ENCODE results near the gene SMAD7. TPM values are rescaled to one million over a fixed set of nuclear protein-coding genes. Genes with fewer than 3 reads are reported as not detected.

The SMAD7 gene
- total RNA-seq, 1 experiment from 2014 or later, result 2.1 TPM

DNA sequence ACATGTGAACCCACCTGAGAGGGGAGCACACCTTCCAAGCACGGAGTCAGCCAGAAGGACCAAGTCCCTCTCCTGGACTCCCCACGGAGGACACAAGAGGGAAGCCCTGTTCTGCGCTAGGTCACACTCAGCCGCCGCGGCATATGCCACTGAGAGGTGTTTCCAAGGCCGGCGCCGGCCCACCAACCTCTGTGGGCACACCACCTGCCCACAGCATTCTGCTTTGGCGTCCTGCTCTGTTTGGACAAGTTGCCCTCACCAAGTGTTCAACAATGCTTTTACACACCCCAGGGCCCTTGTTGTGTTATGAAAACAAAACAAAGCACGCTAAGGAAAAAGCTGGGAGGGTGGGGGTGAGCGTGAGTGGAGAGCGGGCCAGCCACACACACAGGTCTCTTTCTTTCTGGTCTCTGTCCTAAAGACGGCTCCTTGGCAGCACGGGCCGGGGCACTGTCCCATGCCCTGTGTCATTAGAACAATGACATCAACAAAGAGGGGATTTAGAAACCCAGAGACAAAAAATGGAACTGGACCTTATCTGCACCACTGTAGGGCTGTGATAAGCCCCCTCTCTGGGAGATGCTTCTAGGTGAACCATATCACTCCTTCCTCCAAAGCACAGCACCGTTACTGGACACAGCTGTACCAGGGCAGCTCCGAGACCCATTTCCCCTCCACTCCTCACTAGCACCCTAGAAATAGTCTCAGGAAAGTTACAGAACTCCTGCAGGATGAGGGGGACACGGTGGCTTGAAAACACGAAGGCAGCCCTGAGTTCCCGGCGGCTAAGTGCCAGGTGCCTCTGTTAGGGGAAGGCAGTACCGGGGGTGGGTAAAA, 17.0 kb downstream of the SMAD7 start:
- no peak for DNase-seq (ENCODE audit: extremely low read depth, low read depth)

DNA sequence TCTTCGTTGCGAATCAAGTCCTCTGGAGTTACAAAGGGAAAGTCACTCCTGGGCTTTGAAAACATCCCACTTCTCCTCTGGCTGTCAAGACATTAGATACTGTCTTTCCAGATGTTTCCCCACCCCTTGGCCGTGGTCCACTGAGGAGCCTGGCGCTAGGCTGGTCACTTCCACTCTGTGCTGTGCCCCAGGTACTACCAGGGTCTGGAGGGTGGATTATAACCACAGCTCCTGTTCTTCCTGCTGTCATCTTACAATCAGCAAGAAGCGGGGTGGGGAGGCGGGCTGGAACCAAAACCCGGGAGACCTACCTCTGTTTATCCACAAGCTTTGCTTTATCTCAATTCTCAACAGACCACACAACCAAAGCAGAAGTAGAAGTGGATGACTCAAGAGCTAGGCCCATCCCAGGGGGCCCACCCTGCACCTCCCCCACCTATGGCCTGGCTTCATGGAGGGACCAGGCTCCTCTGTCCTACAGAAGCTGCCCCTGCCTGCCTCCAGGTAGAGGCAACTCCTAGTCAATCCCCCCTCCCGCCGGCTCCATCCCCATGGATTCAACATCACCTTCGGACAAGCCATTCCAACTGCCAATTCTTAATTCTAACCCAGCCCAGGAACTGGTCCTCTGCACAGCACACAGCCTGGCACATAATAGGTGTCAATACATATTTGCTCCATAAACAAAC, 17.8 kb downstream of the SMAD7 start:
- no peak for DNase-seq (ENCODE audit: extremely low read depth, low read depth)

DNA sequence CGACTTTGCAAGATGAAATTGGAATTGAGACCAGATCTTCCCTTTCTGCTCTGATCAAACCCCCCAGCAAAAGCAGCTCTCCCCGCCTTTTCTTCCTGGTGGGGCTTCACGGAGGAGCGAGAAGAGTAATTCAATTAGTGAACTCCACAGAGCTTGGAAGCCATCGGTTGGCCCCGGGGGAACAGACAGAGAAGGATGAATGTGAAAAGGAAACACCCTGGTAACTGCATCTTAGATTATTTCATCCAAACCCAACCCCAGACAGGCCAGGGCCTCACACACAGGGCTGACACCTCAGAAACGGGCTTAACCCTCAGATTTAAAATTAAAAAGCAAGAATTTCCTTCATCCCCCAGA, 18.3 kb downstream of the SMAD7 start:
- no peak for DNase-seq (ENCODE audit: extremely low read depth, low read depth)

DNA sequence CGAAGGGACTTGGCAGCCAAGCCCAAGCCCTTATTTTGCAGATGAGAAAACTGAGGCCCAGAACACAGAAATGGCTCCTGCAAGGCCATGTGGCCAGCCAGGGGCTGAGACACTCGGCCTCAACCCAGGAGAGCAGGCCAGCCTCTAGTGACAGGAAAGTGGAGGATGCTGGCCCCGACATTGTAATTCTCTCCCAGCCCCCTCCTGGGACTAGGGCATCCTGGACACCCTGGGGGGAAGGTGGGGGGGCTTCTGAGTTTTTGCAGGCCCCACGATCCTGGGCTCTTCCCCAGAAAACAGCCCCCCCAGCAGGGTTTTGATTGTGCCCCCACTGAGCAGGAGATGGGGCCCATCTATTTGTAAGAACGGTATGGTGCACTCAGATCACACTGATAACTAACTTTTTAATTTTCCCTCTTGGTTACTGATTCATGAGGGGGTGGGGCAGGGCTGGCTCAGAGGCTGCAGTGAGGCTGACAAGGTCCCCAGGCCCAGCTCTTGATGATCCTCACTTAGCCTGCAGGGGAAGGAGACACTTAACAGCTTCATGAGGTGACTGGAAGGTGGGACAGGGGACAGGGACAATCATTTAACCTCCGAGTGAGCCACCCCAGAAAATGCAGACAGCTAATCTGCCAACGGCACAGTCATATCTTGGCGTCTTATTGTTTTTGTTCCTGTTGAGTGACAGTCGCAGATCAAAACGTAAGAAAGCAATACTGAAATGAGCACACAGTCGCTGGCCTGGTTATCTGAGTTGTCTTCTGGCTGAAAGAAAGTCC, 18.9 kb downstream of the SMAD7 start:
- DNase-seq (ENCODE audit: extremely low read depth, low read depth), result no peak

DNA sequence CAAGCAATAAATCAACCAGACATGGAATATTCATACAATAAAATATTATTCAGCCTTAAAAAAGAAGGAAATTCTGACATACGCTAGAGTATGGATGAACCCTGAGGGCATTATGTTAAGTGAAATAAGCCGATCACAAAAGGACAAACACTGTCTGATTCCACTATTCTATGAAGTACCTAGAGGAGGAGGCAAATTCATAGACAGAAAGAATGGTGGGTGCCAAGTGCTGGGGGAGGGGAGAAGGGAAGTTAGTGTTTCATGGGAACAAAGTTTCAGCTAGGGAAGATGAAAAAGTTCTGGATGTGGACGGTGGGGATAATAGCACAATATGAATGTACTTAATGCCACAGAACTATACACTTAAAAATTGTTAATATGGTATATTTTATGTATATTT, 19.8 kb downstream of the SMAD7 start:
- no peak for DNase-seq (ENCODE audit: extremely low read depth, low read depth)

DNA sequence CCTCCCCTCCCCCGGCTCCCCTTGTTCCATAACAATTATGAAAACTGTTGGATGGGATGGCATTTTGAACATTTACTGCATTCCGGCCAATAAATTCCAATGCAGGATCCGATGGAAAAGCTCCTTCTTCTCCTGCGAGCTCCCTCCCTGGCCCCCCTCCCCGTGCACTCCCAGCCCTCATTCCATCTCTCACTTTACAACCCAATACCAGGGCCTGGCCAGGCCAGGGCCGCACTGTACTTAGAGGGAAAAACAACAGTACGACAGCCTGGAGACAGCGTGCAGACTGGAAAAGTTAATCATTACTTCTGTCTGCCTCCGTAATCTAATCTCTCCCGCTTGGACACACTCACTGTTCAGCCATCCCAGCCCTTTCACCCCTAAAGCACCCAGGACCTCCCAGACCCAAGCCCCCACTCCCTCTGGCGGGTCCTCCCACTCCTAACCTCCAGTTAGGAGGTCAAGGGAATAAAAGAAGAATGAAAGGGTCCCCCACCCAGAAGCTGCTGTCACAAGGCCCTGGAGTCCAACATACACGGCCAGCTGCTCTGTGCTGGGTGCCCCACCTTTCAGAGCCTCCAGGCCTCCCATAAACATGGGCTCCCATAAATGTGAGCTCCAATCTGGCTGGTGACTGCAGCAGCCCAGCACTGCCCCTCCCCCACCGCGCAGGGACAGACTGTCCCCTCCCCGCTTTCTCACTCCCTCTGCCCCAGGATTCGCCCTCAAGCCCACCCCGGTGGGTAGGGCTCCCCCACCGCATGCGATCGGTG, 20.6 kb downstream of the SMAD7 start:
- DNase-seq (ENCODE audit: extremely low read depth, low read depth), result no peak

DNA sequence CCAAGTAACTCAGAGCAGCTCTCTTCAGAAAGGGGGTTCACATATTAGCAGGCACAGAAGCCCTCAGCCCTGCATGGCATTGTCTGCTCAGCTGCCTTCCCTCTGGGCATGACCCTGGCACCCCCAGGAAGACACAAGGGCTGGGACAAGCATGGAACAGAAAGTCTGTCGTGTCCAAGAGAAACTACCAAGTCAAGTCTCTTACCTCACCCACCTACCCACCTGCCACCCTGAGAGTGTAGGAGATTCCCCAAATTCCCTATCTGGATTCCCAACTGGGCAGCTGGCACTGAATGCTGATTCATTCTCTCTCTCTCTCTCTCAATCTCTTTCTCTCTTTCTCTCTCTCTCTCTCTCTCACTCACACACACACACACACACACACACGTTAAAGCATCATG, 21.6 kb downstream of the SMAD7 start:
- no peak for DNase-seq (ENCODE audit: extremely low read depth, low read depth)

DNA sequence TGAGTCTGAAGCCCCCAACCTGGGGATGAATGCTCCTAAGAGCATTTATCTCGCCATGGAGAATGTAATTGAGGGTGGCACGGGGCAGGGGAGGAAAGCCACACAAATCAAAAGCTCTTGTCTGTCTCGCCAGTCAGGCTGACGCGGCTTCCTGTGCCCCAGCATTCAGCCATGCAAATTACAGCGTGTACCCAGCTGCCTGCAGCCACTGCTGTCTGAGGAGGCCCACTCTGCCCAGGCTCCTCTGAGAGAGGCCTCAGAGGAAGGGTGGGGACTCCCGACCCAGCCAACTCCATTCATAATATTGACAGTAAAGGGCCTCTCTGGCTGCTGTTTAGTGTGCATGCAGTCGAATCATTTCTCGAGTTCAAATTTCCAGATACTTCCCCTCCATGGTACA, 22.0 kb downstream of the SMAD7 start:
- DNase-seq (ENCODE audit: extremely low read depth, low read depth), result no peak

DNA sequence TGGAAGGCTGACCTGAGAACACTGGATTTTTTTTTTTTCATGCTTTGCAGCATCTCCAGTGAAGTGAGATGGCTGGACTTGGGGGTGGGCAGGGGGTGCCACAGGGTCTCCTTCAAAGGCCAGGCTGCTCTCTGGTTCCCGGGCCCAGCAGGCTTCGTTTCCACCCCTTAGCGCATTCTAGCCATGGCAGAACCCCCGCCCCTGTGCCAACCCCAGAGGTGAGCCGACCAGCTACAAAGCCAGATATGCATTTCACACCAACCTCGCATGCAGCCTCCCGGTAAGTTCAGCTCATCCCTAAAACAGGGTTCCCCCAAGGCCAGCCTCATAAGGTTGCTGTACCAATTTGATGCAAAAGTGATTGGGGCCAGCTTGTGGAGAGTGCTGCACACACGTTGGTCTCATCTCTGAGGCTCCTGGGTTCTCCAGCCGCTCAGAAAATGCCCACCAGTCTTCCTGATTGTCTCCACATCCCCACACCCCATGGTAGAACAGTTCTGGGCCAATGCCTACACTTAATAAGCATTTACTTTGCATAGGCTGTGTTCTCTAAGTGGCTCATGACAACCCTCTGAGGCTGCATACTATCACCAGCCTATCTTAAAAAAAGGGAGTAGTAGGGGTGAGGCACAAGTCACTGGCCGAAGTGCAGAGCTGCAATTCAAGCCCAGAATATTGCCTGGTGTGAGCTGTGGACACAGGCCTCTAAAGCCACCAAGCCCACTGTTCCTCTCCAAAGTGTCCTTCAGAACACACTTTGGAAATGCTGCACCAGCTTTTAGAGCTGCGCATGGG, 23.3 kb downstream of the SMAD7 start:
- no peak for DNase-seq (ENCODE audit: extremely low read depth, low read depth)

DNA sequence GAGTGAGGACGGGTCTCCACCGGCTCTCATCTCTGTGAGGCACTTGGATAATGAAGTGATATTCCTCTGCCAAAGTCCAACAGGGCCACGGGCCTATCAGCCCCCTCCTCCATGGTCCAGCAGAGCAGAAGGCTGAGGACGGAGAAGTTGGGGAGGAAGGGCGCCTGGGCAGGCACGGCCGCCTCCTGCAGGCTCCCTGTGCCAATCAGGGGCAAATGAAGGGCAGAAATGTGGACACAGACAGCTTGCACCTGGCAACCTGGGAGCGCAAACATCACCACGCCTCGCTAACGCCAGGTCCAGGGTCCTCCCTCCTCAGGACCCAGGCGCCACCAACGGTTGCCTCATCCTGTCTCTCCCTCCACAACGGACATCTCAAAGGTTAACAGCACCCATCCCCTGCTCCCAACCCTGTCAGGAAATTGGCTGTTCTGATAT, 24.3 kb downstream of the SMAD7 start:
- DNase-seq (ENCODE audit: extremely low read depth, low read depth), result no peak

DNA sequence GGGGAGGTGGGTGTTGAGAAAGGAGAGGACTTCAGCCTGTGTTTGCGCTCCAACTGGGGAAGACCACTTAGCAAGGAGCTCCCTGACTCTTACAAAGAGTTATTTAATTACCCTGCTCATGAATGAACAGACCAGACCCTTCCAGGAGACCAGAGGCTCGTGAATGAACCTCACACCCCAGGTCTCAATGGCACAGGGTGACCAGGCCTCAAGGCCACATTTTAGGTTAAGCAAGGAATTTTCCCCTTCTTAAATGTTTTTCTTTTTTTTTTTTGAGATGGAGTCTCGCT, 25.3 kb downstream of the SMAD7 start:
- DNase-seq (ENCODE audit: extremely low read depth, low read depth), result no peak

DNA sequence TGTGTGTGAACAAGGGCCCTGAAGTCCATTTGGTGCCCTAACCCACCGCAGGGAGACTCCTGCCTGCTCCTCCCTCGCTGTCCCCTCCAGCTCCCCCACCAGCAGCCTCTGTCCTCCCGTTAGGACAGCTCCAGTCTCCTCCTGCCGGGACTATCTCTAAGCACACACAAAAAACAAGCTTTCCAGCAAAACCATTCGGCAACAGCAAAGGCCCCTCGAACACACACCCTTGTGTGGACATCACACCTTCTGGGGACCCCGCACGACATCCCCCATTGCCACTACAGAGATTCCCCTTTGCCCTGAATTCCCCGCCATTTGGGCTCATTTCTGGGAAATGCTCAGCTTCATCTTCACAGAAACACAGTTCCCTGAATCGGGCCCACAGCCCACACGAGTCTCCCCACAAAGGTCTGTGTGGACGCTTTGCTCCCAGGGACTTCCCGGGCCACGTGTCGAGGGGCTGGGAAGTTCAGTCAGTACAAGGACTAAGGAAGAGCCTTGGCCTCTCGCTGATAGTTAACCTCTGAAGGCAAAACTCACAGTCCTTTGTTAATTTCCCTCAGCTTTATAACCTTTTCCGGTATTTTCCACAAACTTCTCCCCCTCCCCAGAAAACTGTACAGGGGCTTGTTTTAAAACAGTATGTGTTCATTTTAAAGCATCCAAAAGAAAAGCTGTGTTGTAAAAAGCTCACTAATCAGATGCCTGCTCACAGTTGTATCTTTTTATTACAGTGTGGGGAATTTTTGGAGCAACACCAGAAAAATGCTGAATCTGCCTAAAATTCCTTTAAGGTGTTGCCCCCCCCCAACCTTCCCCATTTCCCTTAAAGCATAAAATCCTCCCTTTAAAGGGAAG, 25.9 kb downstream of the SMAD7 start:
- DNase-seq (ENCODE audit: extremely low read depth, low read depth), result no peak

DNA sequence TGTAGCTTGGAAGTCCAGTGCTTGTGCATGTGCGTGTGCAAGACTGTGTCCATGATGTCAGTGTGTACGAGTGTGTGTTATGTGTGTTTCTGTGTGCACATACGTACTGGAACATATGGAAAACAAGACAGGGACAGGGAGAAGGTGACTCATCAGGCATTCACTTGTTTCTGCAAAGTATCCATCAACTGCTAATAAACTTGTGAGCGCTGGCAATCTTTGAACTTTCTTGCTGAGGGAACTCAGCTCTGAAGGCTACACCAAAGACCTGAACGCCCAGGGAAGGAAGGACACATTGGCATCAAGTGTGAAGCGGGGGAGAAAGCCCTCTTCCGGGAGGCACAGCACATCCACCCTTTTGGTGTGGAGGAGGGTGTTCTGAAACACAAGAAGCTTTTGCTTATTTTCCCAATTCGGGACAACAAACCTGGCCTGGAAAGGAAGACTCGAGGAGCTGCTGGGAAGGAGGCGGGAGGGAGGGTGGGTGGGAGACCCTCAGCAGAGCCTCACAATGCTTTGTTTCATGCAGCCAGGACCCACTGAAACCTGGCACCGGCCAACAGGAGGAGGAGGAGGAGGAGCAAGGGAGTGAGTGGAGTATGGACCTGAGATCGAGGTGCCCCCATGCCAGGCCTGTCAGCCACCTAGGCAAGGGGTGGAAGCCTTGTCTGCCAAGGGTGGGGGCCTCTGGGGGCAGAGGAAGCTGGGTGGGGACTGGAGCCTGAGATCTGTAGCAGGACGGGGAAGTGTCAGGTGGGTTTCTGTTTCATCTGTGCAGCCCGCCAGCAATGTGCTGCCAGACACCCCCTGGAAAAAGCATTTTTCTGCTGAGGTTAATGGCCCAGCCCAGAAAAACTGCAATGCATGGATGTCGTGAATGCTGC, 26.8 kb downstream of the SMAD7 start:
- DNase-seq (ENCODE audit: extremely low read depth, low read depth), result no peak

DNA sequence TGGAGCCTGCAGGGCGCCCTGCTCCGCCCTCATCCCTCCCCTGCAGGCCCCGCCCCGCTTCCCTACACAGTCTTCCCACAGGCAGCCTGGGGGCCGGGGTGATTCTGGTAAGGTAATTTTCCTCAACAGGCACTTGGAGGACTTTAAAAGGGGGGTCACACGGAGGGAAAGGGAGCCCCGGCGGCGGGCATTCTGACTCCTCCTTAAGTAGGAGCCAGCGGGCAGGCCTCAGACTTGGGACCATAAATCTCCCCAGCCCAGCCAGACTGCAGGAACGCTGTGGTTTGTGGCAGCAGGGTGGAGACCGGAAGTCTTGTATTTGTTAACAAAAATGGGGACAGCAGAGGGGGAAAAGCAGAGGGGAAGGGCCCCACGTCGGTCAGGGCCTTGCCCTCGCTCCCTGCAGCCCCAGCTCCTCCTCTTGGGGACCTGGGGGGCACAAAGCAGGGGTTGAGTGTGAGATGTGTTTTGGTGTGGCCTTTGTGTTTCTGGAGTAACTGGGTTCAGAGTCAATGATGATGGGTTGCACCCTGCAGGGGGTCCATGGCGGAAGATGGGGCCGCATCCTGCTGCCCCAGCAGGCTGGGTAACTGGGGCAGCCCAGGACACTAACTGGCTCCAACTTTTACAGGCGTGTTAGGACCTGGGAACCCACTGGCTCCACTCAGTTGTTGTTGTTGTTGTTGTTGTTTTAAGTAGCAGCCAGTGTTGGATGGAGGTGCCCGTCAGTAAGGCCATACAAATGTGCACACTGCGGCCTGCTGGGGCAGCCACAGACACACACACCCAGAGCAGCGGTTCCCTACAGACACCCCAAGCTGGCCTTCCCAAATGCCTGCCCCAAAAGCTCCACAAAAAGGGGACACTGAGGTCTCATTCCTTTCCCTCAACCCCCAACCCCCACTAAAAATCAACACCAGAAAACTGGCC, 27.7 kb downstream of the SMAD7 start:
- no peak for DNase-seq (ENCODE audit: extremely low read depth, low read depth)

DNA sequence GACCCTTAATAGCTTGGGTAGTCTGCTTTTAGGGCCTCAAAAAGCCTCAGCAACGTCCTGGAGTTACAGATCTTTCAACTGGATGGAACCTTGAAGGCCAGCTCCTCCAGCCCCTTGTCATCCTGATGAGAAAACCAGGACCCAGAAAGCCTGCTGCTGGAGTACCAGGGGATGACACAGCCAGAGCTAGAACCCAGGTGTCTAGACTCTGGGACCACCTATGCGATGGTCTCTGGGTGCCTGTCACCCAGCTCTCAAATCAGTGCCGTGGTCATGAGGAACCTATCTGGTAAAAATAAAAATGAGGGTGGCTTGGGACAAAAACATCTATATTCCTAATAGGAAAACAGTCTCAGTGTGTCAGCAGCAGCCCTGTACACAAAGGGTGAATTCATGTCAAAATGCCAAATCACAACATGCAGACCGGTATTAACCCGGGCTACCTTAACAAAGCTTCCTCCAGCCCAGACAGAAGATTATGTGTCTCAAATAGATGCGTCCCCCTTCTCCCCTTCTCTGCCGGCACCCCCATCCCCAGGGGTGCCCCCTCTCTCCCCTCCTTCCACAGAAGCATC, 28.5 kb downstream of the SMAD7 start:
- no peak for DNase-seq (ENCODE audit: extremely low read depth, low read depth)

DNA sequence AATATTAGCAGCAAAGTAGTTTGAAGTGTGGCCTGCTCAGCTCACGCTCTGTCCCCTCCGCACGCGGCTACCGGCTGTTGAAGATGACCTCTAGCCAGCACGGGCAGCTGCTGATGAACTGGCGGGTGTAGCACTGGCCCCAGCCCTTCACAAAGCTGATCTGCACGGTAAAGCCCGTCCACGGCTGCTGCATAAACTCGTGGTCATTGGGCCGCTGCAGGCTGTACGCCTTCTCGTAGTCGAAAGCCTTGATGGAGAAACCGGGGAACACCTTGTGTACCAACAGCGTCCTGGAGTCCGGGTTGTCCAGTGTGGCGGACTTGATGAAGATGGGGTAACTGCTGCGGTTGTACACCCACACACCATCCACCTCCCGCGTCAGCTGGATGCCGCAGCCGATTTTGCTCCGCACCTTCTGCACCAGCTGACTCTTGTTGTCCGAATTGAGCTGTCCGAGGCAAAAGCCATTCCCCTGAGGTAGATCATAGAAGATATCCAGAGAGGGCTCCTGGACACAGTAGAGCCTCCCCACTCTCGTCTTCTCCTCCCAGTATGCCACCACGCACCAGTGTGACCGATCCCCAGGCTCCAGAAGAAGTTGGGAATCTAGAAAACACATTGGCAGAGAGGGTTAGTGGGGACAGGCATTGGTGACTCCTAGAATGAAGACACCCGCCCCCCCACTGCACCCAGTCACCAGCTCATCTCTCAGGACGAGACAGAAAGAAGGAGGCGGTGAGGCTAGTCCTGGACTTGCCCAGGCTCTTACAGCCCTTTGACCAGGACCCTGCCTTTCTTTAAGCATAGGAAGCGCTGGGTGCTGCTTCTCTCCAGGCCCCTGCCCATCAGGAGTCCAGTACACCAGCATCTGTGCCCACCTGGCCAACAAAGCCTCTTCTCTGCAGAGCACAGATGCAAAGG, 29.2 kb downstream of the SMAD7 start:
- DNase-seq (ENCODE audit: extremely low read depth, low read depth), result no peak
